GM12878 (cell line): ENCODE measurements around the gene FAM25G.
"Not testable (repeated sequence)": the region's sequence is repeated elsewhere in the genome, so short reads cannot be mapped to it uniquely, and the experiment has no call there.

Experiments used
- CREB1 ChIP-seq: IDR thresholded peaks from 2 replicates; pipeline ENCODE4 v1.6.1; 2012; ENCODE audit warnings: low read depth, mild to moderate bottlenecking, inconsistent platforms
- EGR1 ChIP-seq, 2 experiments: IDR thresholded peaks; 1 replicate in 1 of 2; 2 replicates in 1 of 2; pipeline ENCODE4 v1.6.1; 2011 to 2012; ENCODE audit warnings: low read depth in 2 of 2, low read length in 2 of 2, borderline replicate concordance in 1 of 2, mild to moderate bottlenecking in 1 of 2, moderate library complexity in 1 of 2
- EP300 ChIP-seq, 2 experiments: fragments of 150-350 bp in 1 of 2; IDR thresholded peaks; 2 replicates each; pipeline ENCODE4 v1.6.1; 2011 to 2012; ENCODE audit warnings: low read depth in 2 of 2, low read length in 2 of 2, borderline replicate concordance in 1 of 2, improper control_type of control experiment in 1 of 2, inconsistent platforms in 1 of 2; ENCODE audit not compliant: control insufficient read depth in 1 of 2
- ESRRA ChIP-seq: IDR thresholded peaks from 2 replicates; pipeline ENCODE4 v1.6.1; 2012; ENCODE audit warnings: mild to moderate bottlenecking, low read length, improper control_type of control experiment
- FOXK2 ChIP-seq: fragments of 450-650 bp; IDR thresholded peaks from 2 replicates; pipeline ENCODE4 v1.6.1; 2017; ENCODE audit warnings: mild to moderate bottlenecking, moderate library complexity
- MEF2A ChIP-seq: IDR thresholded peaks from 2 replicates; pipeline ENCODE4 v1.6.1; 2011; ENCODE audit warnings: low read depth, mild to moderate bottlenecking, low read length, moderate library complexity; ENCODE audit not compliant: insufficient read depth
- MYC ChIP-seq: IDR thresholded peaks from 2 replicates; pipeline ENCODE4 v1.6.1; 2011; ENCODE audit warnings: mild to moderate bottlenecking, low read length, moderate library complexity, inconsistent platforms; ENCODE audit not compliant: insufficient read depth, insufficient replicate concordance, insufficient read length, severe bottlenecking
- PML ChIP-seq: IDR thresholded peaks from 2 replicates; pipeline ENCODE4 v1.6.1; 2012; ENCODE audit warnings: low read length, inconsistent platforms
- TAF1 ChIP-seq: IDR thresholded peaks from 2 replicates; pipeline ENCODE4 v1.6.1; 2011; ENCODE audit warnings: mild to moderate bottlenecking, low read depth, low read length, borderline replicate concordance
- TCF3 ChIP-seq: IDR thresholded peaks from 2 replicates; pipeline ENCODE4 v1.6.1; 2012; ENCODE audit warnings: low read depth, mild to moderate bottlenecking, low read length, borderline replicate concordance; ENCODE audit not compliant: insufficient read depth
- TF ChIP-seq, protein P1 (sequence below), 3 experiments: IDR thresholded peaks in 2 of 3; conservative IDR thresholded peaks in 1 of 3; 2 replicates each; pipeline ENCODE4 v1.5.1; 2011; ENCODE audit warnings: low read depth in 3 of 3, low read length in 3 of 3, mild to moderate bottlenecking in 3 of 3, control low read depth in 2 of 3, moderate library complexity in 2 of 3, inconsistent platforms in 1 of 3, mixed read lengths in 1 of 3; ENCODE audit not compliant: control insufficient read depth in 2 of 3, insufficient read depth in 1 of 3; ENCODE audit errors: extremely low read depth in 1 of 3
- TF ChIP-seq, protein P2 (sequence below): IDR thresholded peaks from 2 replicates; pipeline ENCODE4 v1.6.1; 2012; ENCODE audit warnings: low read depth, low read length, improper control_type of control experiment

- not testable (repeated sequence) for TF ChIP-seq TAF1; MEF2A; PML; FOXK2; EGR1 (IDR thresholded peaks at IDR 0.05; ENCODE audit: borderline replicate concordance in 1 of 2, low read depth in 2 of 2, low read length in 2 of 2); TCF3; CREB1; EP300 (IDR thresholded peaks at IDR 0.05; ENCODE audit: borderline replicate concordance in 1 of 2, control insufficient read depth in 1 of 2, low read depth in 2 of 2, low read length in 2 of 2); MYC; ESRRA
- TF ChIP-seq, protein P1, sequence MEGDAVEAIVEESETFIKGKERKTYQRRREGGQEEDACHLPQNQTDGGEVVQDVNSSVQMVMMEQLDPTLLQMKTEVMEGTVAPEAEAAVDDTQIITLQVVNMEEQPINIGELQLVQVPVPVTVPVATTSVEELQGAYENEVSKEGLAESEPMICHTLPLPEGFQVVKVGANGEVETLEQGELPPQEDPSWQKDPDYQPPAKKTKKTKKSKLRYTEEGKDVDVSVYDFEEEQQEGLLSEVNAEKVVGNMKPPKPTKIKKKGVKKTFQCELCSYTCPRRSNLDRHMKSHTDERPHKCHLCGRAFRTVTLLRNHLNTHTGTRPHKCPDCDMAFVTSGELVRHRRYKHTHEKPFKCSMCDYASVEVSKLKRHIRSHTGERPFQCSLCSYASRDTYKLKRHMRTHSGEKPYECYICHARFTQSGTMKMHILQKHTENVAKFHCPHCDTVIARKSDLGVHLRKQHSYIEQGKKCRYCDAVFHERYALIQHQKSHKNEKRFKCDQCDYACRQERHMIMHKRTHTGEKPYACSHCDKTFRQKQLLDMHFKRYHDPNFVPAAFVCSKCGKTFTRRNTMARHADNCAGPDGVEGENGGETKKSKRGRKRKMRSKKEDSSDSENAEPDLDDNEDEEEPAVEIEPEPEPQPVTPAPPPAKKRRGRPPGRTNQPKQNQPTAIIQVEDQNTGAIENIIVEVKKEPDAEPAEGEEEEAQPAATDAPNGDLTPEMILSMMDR (IDR thresholded peaks at IDR 0.05 in 2 of 3, conservative IDR thresholded peaks at IDR 0.05 in 1 of 3; ENCODE audit: control insufficient read depth in 2 of 3, extremely low read depth in 1 of 3, insufficient read depth in 1 of 3, low read depth in 3 of 3, low read length in 3 of 3): not testable (repeated sequence)
- TF ChIP-seq, protein P2, sequence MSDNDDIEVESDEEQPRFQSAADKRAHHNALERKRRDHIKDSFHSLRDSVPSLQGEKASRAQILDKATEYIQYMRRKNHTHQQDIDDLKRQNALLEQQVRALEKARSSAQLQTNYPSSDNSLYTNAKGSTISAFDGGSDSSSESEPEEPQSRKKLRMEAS: not testable (repeated sequence)
Measured at GRCh38 chr10:47502313-47502712, 10.8 kb upstream of the FAM25G start.
